IMR-90 (cell line): ENCODE results near the gene EML4. TPM values are rescaled to one million over a fixed set of nuclear protein-coding genes. Genes with fewer than 3 reads are reported as not detected.
"Not testable (repeated sequence)": the region's sequence is repeated elsewhere in the genome, so short reads cannot be mapped to it uniquely, and the experiment has no call there.

Experiments
- ATAC-seq: fragments of 200-7000 bp; cut with Tn5 transposase; 2 replicates; pipeline ENCODE4 v1.9.1; 2020; ENCODE audit warnings: low read depth, mild to moderate bottlenecking, moderate library complexity
- BruUV-seq: library from RNA; stranded (reverse); fragments of 400-500 nt; replicated peaks from 2 replicates; lab custom pipeline; 2021; lab: Mats Ljungman, UMichigan
- CTCF ChIA-PET: fragments of 300-600 bp; formaldehyde crosslinking; extraction: SDS; loops from one replicate; lab custom pipeline; 2021; ENCODE audit warnings: antibody characterized with exemption; lab: Yijun Ruan, JAX
- POLR2A ChIA-PET: fragments of 300-600 bp; sonication (Branson Sonifier 250); formaldehyde crosslinking; loops from one replicate; lab custom pipeline; 2022; ENCODE audit warnings: antibody characterized with exemption; ENCODE audit not compliant: unreplicated experiment; lab: Charles Lee
- DNase-seq: peaks from one replicate; pipeline ENCODE4 v3.0.0; 2013
- H2AFZ ChIP-seq: replicated peaks from 2 replicates; pipeline ENCODE3; 2013; ENCODE audit warnings: low read length, mild to moderate bottlenecking; ENCODE audit not compliant: poor library complexity
- H2AK5ac ChIP-seq: 2 replicates; pipeline ENCODE4 v1.6.1; 2013; ENCODE audit warnings: low read depth, low read length, inconsistent platforms
- H2AK9ac ChIP-seq: replicated peaks from 2 replicates; pipeline ENCODE3; 2013; ENCODE audit warnings: mild to moderate bottlenecking, low read depth, low read length, moderate library complexity; ENCODE audit not compliant: poor library complexity
- H2BK120ac ChIP-seq: 2 replicates; pipeline ENCODE4 v1.6.1; 2013; ENCODE audit warnings: low read depth, low read length, inconsistent platforms
- H2BK15ac ChIP-seq: 3 replicates; pipeline ENCODE4 v1.6.1; 2013; ENCODE audit warnings: low read depth, low read length, inconsistent platforms
- H2BK20ac ChIP-seq: 2 replicates; pipeline ENCODE4 v1.6.1; 2013; ENCODE audit warnings: low read depth, mild to moderate bottlenecking, inconsistent platforms, low read length, moderate library complexity
- H2BK5ac ChIP-seq: 2 replicates; pipeline ENCODE4 v1.6.1; 2013; ENCODE audit warnings: mild to moderate bottlenecking, low read depth, low read length, inconsistent platforms; ENCODE audit not compliant: poor library complexity, severe bottlenecking
- H3K14ac ChIP-seq: replicated peaks from 2 replicates; pipeline ENCODE4 v1.6.1; 2013; ENCODE audit warnings: low read depth, low read length, inconsistent platforms
- H3K18ac ChIP-seq: 2 replicates; pipeline ENCODE4 v1.6.1; 2013; ENCODE audit warnings: low read depth, low read length, control low read depth
- H3K23ac ChIP-seq: 2 replicates; pipeline ENCODE4 v1.6.1; 2013; ENCODE audit warnings: low read depth, low read length, inconsistent platforms
- H3K27ac ChIP-seq: 2 replicates; pipeline ENCODE4 v1.5.1; 2013; ENCODE audit warnings: mild to moderate bottlenecking, control low read depth, low read length; ENCODE audit not compliant: insufficient read depth
- H3K27me3 ChIP-seq: 2 replicates; pipeline ENCODE4 v1.6.1; 2013; ENCODE audit warnings: low read length; ENCODE audit not compliant: control insufficient read depth, insufficient read depth
- H3K36me3 ChIP-seq: 2 replicates; pipeline ENCODE4 v1.6.1; 2013; ENCODE audit warnings: low read length, mixed read lengths; ENCODE audit not compliant: control insufficient read depth, insufficient read depth
- H3K4ac ChIP-seq: 2 replicates; pipeline ENCODE4 v1.6.1; 2013; ENCODE audit warnings: low read depth, low read length, inconsistent platforms
- H3K4me1 ChIP-seq: 2 replicates; pipeline ENCODE4 v1.6.1; 2013; ENCODE audit warnings: low read length, mixed read lengths; ENCODE audit not compliant: control insufficient read depth, insufficient read depth
- H3K4me2 ChIP-seq: 2 replicates; pipeline ENCODE4 v1.6.1; 2013; ENCODE audit warnings: low read depth, mild to moderate bottlenecking, control low read depth, low read length, moderate library complexity
- H3K4me3 ChIP-seq: 2 replicates; pipeline ENCODE4 v1.5.1; 2013; ENCODE audit warnings: low read depth, mild to moderate bottlenecking, control low read depth, low read length, moderate library complexity; ENCODE audit not compliant: insufficient read depth
- H3K56ac ChIP-seq: 2 replicates; pipeline ENCODE4 v1.6.1; 2013; ENCODE audit warnings: low read length, inconsistent platforms; ENCODE audit not compliant: insufficient read depth; ENCODE audit errors: extremely low read depth
- H3K79me1 ChIP-seq, 2 experiments: 2 replicates each; pipeline ENCODE4 v1.6.1; 2013; ENCODE audit warnings: low read length in 2 of 2, inconsistent platforms in 1 of 2, low read depth in 1 of 2
- H3K9ac ChIP-seq: 2 replicates; pipeline ENCODE4 v1.6.1; 2013; ENCODE audit warnings: low read depth, low read length, control low read depth
- H3K9me1 ChIP-seq: 2 replicates; pipeline ENCODE4 v1.6.1; 2013; ENCODE audit warnings: low read length, inconsistent platforms; ENCODE audit not compliant: insufficient read depth
- H3K9me3 ChIP-seq: 2 replicates; pipeline ENCODE4 v1.6.1; 2013; ENCODE audit warnings: low read length; ENCODE audit not compliant: control insufficient read depth, insufficient read depth
- H4K20me1 ChIP-seq: 2 replicates; pipeline ENCODE4 v1.6.1; 2013; ENCODE audit warnings: low read length, inconsistent platforms; ENCODE audit not compliant: insufficient read depth
- H4K5ac ChIP-seq: 2 replicates; pipeline ENCODE4 v1.6.1; 2013; ENCODE audit warnings: mild to moderate bottlenecking, low read depth, low read length, control low read depth
- H4K8ac ChIP-seq, 2 experiments: 2 replicates each; pipeline ENCODE4 v1.6.1; 2013; ENCODE audit warnings: low read depth in 2 of 2, low read length in 2 of 2, control low read depth in 1 of 2, inconsistent platforms in 1 of 2
- H4K91ac ChIP-seq: 2 replicates; pipeline ENCODE4 v1.6.1; 2013; ENCODE audit warnings: low read depth, low read length, inconsistent platforms; ENCODE audit not compliant: insufficient read depth
- CHD1 ChIP-seq: IDR thresholded peaks from 2 replicates; pipeline ENCODE4 v1.6.1; 2012; ENCODE audit warnings: low read depth, low read length, improper control_type of control experiment
- MXI1 ChIP-seq: IDR thresholded peaks from 2 replicates; pipeline ENCODE4 v1.6.1; 2012; ENCODE audit warnings: low read depth, mild to moderate bottlenecking, low read length, moderate library complexity, borderline replicate concordance
- NFE2L2 ChIP-seq: fragments of 150-350 bp; IDR thresholded peaks from 2 replicates; pipeline ENCODE4 v1.6.1; 2016; ENCODE audit warnings: low read depth, mild to moderate bottlenecking, low read length
- RAD21 ChIP-seq: IDR thresholded peaks from 2 replicates; pipeline ENCODE4 v1.6.1; 2012; ENCODE audit warnings: low read length, improper control_type of control experiment
- SMC3 ChIP-seq: fragments of 150-350 bp; IDR thresholded peaks from 2 replicates; pipeline ENCODE4 v1.6.1; 2016; ENCODE audit warnings: low read depth, mild to moderate bottlenecking, antibody characterized with exemption, low read length, moderate library complexity
- WGBS, 2 experiments: methylation state at CpG; one replicate each; pipeline versions ENCODE4 v1.1.5 to v1.1.7; 2013; ENCODE audit warnings: missing lambda C conversion rate in 2 of 2; ENCODE audit not compliant: insufficient read length in 1 of 2; ENCODE audit errors: extremely low coverage in 2 of 2; 5-methylcytosine and 5-hydroxymethylcytosine counted together
- dilution Hi-C: fragments of 300-500 bp; cut with HindIII; formaldehyde crosslinking; loops from one replicate; pipeline ENCODE4 v1.14.3; 2018; ENCODE audit warnings: low sequenced_read_pairs; ENCODE audit not compliant: unreplicated experiment
- in situ Hi-C: fragments of 300-500 bp; cut with MboI; formaldehyde crosslinking; loops from 3 replicates; pipeline ENCODE4 v1.14.3; 2019; ENCODE audit warnings: low sequenced_read_pairs, inconsistent platforms, mixed read lengths
- intact Hi-C: fragments of 100-400 bp; cut with micrococcal nuclease; formaldehyde crosslinking; loops from 2 replicates; pipeline ENCODE4 v1.10.0; 2022
- polyA plus RNA-seq, 3 experiments: library from polyadenylated mRNA; depleted of rRNA; stranded (reverse); fragments of >200 nt; gene quantifications; 2 replicates each; pipeline ENCODE4 v1.2.3, GENCODE V29; 2012; ENCODE audit warnings: low replicate concordance in 1 of 3
- total RNA-seq: library from RNA; depleted of rRNA; stranded (reverse); fragments of >200 nt; gene quantifications from 2 replicates; pipeline ENCODE4 v1.2.3, GENCODE V29; 2012
- TF ChIP-seq, protein P1 (sequence below): fragments of 150-350 bp; IDR thresholded peaks from 2 replicates; pipeline ENCODE4 v1.6.1; 2017; ENCODE audit warnings: mild to moderate bottlenecking, antibody characterized with exemption, low read length, low read depth

The EML4 gene
- total and polyA plus RNA-seq, 2 of the 4 experiments (the other 2 are of a cell fraction): 29.7 to 73.7 TPM

DNA sequence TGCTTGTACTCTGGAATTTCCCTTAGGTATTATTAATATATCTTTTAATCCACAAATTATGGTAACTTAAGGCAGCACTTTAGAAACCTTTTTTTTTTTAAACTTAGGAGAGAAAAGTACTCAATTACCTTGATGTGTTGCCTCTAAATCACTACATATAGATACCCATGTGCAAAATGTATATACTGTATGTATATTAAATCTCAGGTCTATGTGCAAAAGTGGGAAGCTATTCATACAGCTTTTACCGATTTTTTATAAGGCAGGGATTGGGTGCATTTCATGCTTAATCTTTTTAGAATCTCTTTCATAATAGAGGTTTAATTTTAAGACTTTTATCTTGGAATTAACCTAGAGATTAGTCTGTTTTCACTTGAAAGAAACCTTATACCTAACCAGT, 3.4 kb downstream of the EML4 start:
- H3K23ac ChIP-seq: no peak overlapping the region
- H2BK20ac ChIP-seq: no peak overlapping the region
- H4K20me1 ChIP-seq: peaks cover 34% of the 10 kb centered on the region
- dilution Hi-C loops: no loop called here
- TF ChIP-seq RAD21 (no peak), NFE2L2 (no peak), MXI1 (no peak), CHD1 (no peak), SMC3 (no peak)
- TF ChIP-seq, protein P1, sequence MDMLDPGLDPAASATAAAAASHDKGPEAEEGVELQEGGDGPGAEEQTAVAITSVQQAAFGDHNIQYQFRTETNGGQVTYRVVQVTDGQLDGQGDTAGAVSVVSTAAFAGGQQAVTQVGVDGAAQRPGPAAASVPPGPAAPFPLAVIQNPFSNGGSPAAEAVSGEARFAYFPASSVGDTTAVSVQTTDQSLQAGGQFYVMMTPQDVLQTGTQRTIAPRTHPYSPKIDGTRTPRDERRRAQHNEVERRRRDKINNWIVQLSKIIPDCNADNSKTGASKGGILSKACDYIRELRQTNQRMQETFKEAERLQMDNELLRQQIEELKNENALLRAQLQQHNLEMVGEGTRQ: no peak
- no peak overlapping the region for H3K27ac ChIP-seq
- no peak overlapping the region for H2BK15ac ChIP-seq
- no peaks in the 10 kb centered on the region; the same call in 1 of the 2 replicates for H3K36me3 ChIP-seq
- intact Hi-C loops: loop anchor here (2.0 to 5.0 kb wide), 3 partner anchors 14 to 75 kb away; no protein-coding TSS in a partner anchor
- H2AK5ac ChIP-seq: no peak overlapping the region
- H3K18ac ChIP-seq: no peak overlapping the region
- DNase-seq: no peak
- no peaks in the 10 kb centered on the region for H3K9me3 ChIP-seq
- in situ Hi-C loops: no loop called here
- H3K14ac ChIP-seq: no peak overlapping the region
- no CpG with 5 or more reads among the region's 1 CpG for WGBS, 2 experiments
- H2AFZ ChIP-seq: no peak overlapping the region
- H3K9ac ChIP-seq: no peak overlapping the region
- ChIA-PET CTCF (interaction anchor here (0.9 kb wide), 1 partner anchor 9 kb away, joined by 3 read pairs; no protein-coding TSS in a partner anchor), POLR2A (no interaction called here)
- H3K4me3 ChIP-seq: no peak overlapping the region
- H3K4me2 ChIP-seq: no peak overlapping the region
- no peak overlapping the region for H4K8ac ChIP-seq
- no peak for ATAC-seq
- peaks cover 10% of the 10 kb centered on the region for H3K4me1 ChIP-seq
- peaks cover 20 to 53% of the 10 kb centered on the region in 2 experiments for H3K79me1 ChIP-seq
- H2BK5ac ChIP-seq: no peak overlapping the region
- no peak overlapping the region for H4K91ac ChIP-seq
- no TSS peak for BruUV-seq
- no peak overlapping the region for H4K5ac ChIP-seq
- H2BK120ac ChIP-seq: no peak overlapping the region
- no peak overlapping the region for H2AK9ac ChIP-seq
- peaks cover 7% of the 10 kb centered on the region; the same call in 1 of the 2 replicates for H3K9me1 ChIP-seq
- H3K27me3 ChIP-seq: no peaks in the 10 kb centered on the region
- H3K56ac ChIP-seq: no peak overlapping the region
- no peak overlapping the region for H3K4ac ChIP-seq

DNA sequence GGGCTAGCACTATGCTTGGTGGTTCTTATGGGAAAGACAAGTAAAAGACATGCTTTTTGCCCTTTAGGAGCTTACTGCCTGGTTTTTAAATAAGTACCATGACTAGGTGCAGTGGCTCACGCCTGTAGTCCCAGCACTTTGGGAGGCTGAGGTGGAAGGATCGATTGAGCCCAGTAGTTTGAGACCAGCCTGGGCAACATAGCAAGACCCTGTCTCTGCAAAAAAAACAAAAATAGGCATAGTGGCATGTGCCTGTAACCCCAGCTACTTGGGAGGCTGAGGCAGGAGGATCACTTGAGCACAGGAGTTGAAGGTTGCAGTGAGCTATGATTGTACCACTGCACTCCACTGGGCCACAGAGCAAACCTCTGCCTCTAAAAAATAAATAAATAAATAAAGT, 4.3 kb downstream of the EML4 start:
- peaks cover 24 to 60% of the 10 kb centered on the region in 2 experiments for H3K79me1 ChIP-seq
- H2BK120ac ChIP-seq, CTCF ChIA-PET, H3K27ac ChIP-seq, H3K18ac ChIP-seq, H3K14ac ChIP-seq, H4K91ac ChIP-seq, H2BK5ac ChIP-seq, dilution Hi-C loops, H3K4me2 ChIP-seq, H3K4me3 ChIP-seq, H3K27me3 ChIP-seq, H3K9me1 ChIP-seq, BruUV-seq, H3K9me3 ChIP-seq, ATAC-seq, H3K23ac ChIP-seq, H2BK15ac ChIP-seq, in situ Hi-C loops, DNase-seq, H4K5ac ChIP-seq, H2AFZ ChIP-seq, H3K9ac ChIP-seq, H3K36me3 ChIP-seq, H4K8ac ChIP-seq, H3K4me1 ChIP-seq, H3K56ac ChIP-seq, H2AK5ac ChIP-seq, H3K4ac ChIP-seq, H2AK9ac ChIP-seq, H2BK20ac ChIP-seq: not testable (repeated sequence)
- 92% methylated on average over 2 of the region's 2 CpGs; no CpG with 5 or more reads in 1 of the 2 experiments for WGBS, 2 experiments
- H4K20me1 ChIP-seq: peaks cover 34% of the 10 kb centered on the region
- intact Hi-C loops: loop anchor here (2.0 to 5.0 kb wide), 3 partner anchors 13 to 74 kb away; no protein-coding TSS in a partner anchor
- POLR2A ChIA-PET: interaction anchor here (0.5 kb wide), 1 partner anchor 39 kb away, joined by 4 read pairs; no protein-coding TSS in a partner anchor
